ENCODE measurements around the gene JPH2.

JPH2 gene

DNA sequence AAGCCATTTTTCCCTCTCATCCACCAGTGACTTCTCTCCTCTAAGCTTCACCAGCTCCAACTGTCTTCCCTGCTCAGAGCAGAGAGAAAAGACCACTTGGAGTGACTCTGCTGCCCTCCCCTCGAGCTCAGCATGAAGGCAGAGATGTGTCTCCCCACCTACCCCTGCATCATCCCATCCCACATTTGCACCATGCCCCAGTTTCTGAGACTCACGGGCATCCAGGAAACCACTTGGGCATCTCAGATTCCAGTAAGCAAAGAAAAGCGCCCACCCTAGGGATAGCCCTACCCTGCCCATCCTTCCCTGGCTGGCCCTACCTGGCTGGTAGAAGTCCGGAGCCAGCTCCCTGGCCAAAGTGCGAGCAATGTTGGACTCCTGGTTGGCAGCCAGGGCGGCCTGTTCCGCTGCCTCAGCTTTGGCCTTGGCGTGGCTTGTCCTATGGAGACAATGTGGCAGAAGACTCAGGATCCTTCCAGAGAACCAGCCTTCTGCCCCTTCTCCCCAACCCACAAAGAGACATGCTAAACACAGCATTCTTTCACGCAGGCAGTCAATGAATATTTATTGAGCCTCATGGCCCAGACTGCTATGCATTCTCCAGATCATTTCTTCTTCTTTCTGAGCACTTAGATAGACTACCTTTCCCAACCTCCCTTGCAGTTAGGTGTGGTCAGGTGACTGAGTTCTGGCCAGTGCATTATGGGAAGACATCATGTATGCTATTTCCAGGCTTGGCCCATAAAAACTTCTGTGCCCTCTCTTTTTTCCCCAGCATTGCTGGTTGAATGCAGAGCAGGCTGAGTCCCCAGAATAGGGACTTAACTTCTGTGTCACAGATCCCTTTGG lies 68.6 kb downstream of the JPH2 start:
- DNase-seq (ENCODE audit: low read depth), result no peak
- H3K4me3 ChIP-seq (ENCODE audit: low read depth, low read length), result no peak overlapping the region
- TF ChIP-seq MYC (IDR thresholded peaks at IDR 0.05; ENCODE audit: low read depth, low read length) (no peak), POLR2A (IDR thresholded peaks at IDR 0.05; ENCODE audit: extremely low read depth, insufficient read length) (no peak)
- TF ChIP-seq, protein P1, sequence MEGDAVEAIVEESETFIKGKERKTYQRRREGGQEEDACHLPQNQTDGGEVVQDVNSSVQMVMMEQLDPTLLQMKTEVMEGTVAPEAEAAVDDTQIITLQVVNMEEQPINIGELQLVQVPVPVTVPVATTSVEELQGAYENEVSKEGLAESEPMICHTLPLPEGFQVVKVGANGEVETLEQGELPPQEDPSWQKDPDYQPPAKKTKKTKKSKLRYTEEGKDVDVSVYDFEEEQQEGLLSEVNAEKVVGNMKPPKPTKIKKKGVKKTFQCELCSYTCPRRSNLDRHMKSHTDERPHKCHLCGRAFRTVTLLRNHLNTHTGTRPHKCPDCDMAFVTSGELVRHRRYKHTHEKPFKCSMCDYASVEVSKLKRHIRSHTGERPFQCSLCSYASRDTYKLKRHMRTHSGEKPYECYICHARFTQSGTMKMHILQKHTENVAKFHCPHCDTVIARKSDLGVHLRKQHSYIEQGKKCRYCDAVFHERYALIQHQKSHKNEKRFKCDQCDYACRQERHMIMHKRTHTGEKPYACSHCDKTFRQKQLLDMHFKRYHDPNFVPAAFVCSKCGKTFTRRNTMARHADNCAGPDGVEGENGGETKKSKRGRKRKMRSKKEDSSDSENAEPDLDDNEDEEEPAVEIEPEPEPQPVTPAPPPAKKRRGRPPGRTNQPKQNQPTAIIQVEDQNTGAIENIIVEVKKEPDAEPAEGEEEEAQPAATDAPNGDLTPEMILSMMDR (IDR thresholded peaks at IDR 0.05; ENCODE audit: low read depth, low read length), result no peak
- TF ChIP-seq, protein P2, sequence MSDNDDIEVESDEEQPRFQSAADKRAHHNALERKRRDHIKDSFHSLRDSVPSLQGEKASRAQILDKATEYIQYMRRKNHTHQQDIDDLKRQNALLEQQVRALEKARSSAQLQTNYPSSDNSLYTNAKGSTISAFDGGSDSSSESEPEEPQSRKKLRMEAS (IDR thresholded peaks at IDR 0.05; ENCODE audit: low read depth, low read length), result no peak

DNA sequence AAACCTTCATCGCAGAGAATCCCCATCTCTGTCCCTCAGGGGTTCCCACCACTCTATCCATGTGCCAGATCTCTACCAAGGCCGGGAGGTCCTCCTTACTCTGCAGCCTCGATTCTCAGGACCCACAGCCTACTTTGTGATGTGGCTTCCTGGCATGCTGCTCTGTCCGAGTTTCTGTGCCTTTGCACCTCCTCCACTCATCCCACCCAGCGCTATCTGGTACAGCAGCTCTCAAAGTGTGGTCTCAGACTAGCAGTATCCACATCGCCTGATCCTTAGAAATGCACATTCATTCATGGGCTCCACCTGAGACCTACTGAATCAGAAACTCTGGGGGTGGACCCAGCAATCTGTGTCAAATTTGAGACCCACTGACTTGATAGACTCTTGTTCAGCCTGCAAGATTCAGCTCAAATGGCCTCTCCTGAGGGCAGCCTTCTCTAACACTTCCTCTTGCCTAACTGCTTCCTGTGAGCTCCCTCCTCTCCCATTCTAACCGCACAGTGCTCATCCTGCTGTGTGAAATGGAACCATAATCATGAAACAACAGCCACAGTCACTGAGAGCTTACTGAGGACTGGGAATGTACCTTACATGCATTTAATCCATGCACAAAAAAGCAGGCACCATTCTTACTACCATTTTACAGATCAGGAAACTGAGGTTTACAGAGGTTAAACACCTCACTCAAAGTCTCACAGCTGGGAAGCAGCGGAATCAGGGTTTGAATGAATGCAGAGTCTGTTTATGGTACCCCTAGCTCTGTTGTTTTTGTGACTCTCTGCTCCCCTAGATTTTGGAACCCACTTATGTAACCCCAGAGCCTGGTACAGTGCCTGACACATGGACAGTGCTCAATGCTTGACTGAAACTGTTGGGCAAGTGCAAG lies 69.4 kb downstream of the JPH2 start:
- TF ChIP-seq POLR2A (IDR thresholded peaks at IDR 0.05; ENCODE audit: extremely low read depth, insufficient read length) (no peak), MYC (IDR thresholded peaks at IDR 0.05; ENCODE audit: low read depth, low read length) (no peak)
- TF ChIP-seq, protein P1 (IDR thresholded peaks at IDR 0.05; ENCODE audit: low read depth, low read length), result no peak
- TF ChIP-seq, protein P2 (IDR thresholded peaks at IDR 0.05; ENCODE audit: low read depth, low read length), result no peak
- H3K4me3 ChIP-seq (ENCODE audit: low read depth, low read length), result no peak overlapping the region
- peak; percentile 85 for DNase-seq (ENCODE audit: low read depth)

DNA sequence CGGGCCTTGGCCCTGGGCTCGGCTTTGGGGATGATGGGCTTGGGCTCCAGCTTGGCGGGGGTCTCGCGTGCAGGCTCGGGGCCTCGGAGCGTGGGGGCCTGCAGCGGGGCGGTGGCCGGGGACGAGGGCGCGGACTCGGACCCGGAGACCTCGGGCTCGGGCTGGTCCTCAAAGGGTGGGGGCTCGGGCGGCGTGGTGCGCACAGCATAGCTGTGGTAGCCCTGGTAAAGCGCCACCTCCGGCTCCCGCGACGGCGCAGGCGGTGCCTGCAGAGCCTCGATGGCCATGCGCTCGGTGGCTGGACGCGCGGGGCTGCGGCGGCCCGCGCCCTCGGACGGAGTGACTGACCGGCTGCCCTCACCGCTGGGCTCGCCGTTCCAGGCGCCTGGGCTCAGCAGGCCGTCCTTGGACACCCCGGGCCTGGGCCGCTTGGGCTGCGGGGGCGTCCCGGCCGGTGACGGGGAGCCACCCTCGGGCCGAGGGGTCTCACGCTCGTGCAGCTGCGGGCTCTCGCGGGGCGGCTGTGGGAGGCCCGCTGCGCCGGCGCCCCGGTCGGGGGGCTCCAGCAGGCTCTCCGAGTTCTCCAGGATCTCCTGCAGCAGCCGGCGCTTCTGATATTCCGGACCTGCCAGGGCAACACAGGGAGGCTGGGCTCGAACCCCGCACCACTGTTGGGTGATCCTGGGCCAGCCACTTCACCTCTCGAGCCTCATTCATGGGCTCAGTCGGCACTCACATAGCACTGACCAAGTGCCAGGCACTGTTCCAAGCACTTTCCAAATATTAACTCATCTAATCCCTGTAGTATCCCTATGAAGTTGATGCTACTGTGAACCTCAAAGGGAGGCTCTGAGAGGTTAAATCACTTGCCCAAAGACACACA lies 71.0 kb downstream of the JPH2 start:
- DNase-seq (ENCODE audit: low read depth), result no peak
- no peak for TF ChIP-seq MYC (IDR thresholded peaks at IDR 0.05; ENCODE audit: low read depth, low read length)
- no peak overlapping the region for H3K4me3 ChIP-seq (ENCODE audit: low read depth, low read length)

DNA sequence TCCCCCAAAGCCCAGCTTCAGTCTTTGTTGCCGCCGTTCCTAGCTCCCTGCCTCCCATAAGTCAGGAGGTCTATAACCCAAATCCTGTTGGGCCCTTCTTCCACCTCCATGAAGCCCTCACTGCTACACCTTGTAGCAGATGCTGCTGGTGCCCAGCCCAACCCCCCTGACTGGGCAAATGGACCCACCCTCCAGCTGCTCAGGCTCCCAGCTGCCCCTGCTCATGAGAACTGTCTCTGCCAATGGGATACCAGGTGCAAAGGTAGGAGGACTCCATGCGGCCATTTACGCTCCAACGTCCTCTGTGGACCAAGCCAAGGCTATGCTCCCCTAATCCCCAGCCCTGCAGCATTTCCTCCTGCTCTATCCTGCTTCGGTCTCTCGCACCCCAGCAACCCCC lies 71.8 kb downstream of the JPH2 start:
- no peak for TF ChIP-seq POLR2A (IDR thresholded peaks at IDR 0.05; ENCODE audit: extremely low read depth, insufficient read length)
- TF ChIP-seq, protein P1 (IDR thresholded peaks at IDR 0.05; ENCODE audit: low read depth, low read length), result no peak
- no peak for TF ChIP-seq MYC (IDR thresholded peaks at IDR 0.05; ENCODE audit: low read depth, low read length)
- TF ChIP-seq, protein P2 (IDR thresholded peaks at IDR 0.05; ENCODE audit: low read depth, low read length), result no peak
- DNase-seq (ENCODE audit: low read depth), result no peak
- no peak overlapping the region for H3K4me3 ChIP-seq (ENCODE audit: low read depth, low read length)

DNA sequence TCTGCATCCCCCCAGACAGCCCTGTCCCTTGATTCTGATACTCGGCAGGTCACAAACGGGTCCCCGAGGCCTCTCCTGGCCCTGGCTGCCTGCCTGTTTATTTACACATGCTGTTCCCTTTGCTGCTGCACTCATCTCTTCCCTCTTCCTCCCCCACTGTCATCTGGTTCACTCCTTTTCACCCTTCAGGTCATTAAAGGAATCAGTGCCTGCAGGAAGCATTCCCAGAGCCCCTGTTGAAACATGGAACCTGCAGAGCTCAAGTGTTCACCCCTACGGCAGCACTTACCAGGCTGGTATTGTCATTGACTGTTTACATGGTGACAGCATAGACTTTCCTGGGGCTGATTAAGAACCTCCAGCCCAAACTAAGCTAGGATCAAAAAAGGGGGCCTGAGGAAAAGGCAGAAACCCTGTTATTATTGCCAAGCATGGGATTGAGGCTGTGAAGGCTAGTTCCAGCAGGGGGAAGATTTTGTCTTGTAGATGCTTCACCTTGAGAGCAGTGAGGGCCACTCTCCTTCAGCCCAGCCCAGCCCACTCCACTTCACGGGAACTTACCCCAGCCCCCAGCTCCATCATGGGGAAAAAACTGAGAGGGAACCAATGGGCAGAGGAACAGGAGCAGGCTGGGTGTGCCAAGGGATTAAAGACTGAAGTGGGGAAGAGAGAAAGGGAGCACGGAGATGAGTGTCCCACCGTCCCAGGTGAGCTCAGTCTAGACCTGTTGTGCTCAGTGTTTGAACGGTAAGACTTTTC lies 73.2 kb downstream of the JPH2 start:
- no peak overlapping the region for H3K4me3 ChIP-seq (ENCODE audit: low read depth, low read length)
- DNase-seq (ENCODE audit: low read depth), result no peak
- TF ChIP-seq POLR2A (IDR thresholded peaks at IDR 0.05; ENCODE audit: extremely low read depth, insufficient read length) (no peak), MYC (IDR thresholded peaks at IDR 0.05; ENCODE audit: low read depth, low read length) (no peak)
- TF ChIP-seq, protein P1 (IDR thresholded peaks at IDR 0.05; ENCODE audit: low read depth, low read length), result no peak
- TF ChIP-seq, protein P2 (IDR thresholded peaks at IDR 0.05; ENCODE audit: low read depth, low read length), result no peak
